Caco-2 (cell line): Measurements from ENCODE around the gene DAPK1. TPM values are rescaled to one million over a fixed set of nuclear protein-coding genes. Genes with fewer than 3 reads are reported as not detected.

Experiments
- BruUV-seq: library from RNA; stranded (reverse); fragments of 400-500 nt; replicated peaks from 2 replicates; lab custom pipeline; 2021; lab: Mats Ljungman, UMichigan
- CTCF ChIA-PET: fragments of 300-600 bp; sonication (Branson Sonifier 250); formaldehyde crosslinking; loops from one replicate; lab custom pipeline; 2022; ENCODE audit warnings: antibody characterized with exemption; lab: Charles Lee
- POLR2A ChIA-PET: fragments of 300-600 bp; sonication (Branson Sonifier 250); formaldehyde crosslinking; loops from one replicate; lab custom pipeline; 2022; ENCODE audit warnings: antibody characterized with exemption; lab: Charles Lee
- DNase-seq, 2 experiments: peaks; one replicate each; pipeline versions ENCODE4 v3.0.0 to v3.0.0-alpha.2; 2020 to 2022
- H3K27me3 ChIP-seq: replicated peaks from 2 replicates; pipeline ENCODE4 v1.6.0; 2011; ENCODE audit warnings: low read length; ENCODE audit not compliant: control insufficient read depth, insufficient read depth
- H3K36me3 ChIP-seq: 2 replicates; pipeline ENCODE4 v1.5.1; 2011; ENCODE audit warnings: low read length; ENCODE audit not compliant: control insufficient read depth, insufficient read depth
- H3K4me1 ChIP-seq: fragments of 250-450 bp; sonication (Bioruptor Pico); 2 replicates; pipeline ENCODE4 v1.5.1; 2020; ENCODE audit warnings: mild to moderate bottlenecking
- H3K4me3 ChIP-seq: 2 replicates; pipeline ENCODE4 v1.5.1; 2011; ENCODE audit warnings: low read depth, mild to moderate bottlenecking, control low read depth, low read length
- H3K9me3 ChIP-seq: fragments of 250-450 bp; sonication (Bioruptor Pico); 2 replicates; pipeline ENCODE4 v1.5.1; 2020; ENCODE audit warnings: mild to moderate bottlenecking, moderate library complexity
- H3K27ac Mint-ChIP-seq: one replicate; pipeline ENCODE4 v1.8.0; 2022; ENCODE audit warnings: mixed read lengths; ENCODE audit not compliant: unreplicated experiment
- H3K27me3 Mint-ChIP-seq: one replicate; pipeline ENCODE4 v1.8.0; 2022; ENCODE audit warnings: mixed read lengths; ENCODE audit not compliant: insufficient read depth, unreplicated experiment
- H3K36me3 Mint-ChIP-seq: one replicate; pipeline ENCODE4 v1.8.0; 2022; ENCODE audit warnings: mild to moderate bottlenecking, mixed read lengths; ENCODE audit not compliant: insufficient read depth, unreplicated experiment
- H3K4me1 Mint-ChIP-seq: one replicate; pipeline ENCODE4 v1.8.0; 2022; ENCODE audit warnings: low read depth, mixed read lengths; ENCODE audit not compliant: unreplicated experiment
- H3K4me3 Mint-ChIP-seq: one replicate; pipeline ENCODE4 v1.8.0; 2022; ENCODE audit warnings: mild to moderate bottlenecking, moderate library complexity, mixed read lengths; ENCODE audit not compliant: unreplicated experiment
- H3K9me3 Mint-ChIP-seq: one replicate; pipeline ENCODE4 v1.8.0; 2022; ENCODE audit warnings: mixed read lengths; ENCODE audit not compliant: unreplicated experiment
- CTCF ChIP-seq, 2 experiments: fragments of 200-600 bp in 1 of 2; IDR thresholded peaks; 1 replicate in 1 of 2; 2 replicates in 1 of 2; pipeline versions ENCODE4 v1.5.1 to v1.8.0; 2011 to 2022; ENCODE audit warnings: antibody characterized with exemption in 1 of 2, control low read depth in 1 of 2, inconsistent platforms in 1 of 2, low read depth in 1 of 2, low read length in 1 of 2, mild to moderate bottlenecking in 1 of 2, moderate library complexity in 1 of 2; ENCODE audit not compliant: insufficient read depth in 1 of 2, severe bottlenecking in 1 of 2, unreplicated experiment in 1 of 2
- intact Hi-C: fragments of 100-400 bp; cut with micrococcal nuclease; formaldehyde crosslinking; loops from one replicate; pipeline ENCODE4 v1.10.0; 2022; ENCODE audit not compliant: unreplicated experiment
- total RNA-seq: library from RNA; stranded (reverse); gene quantifications from 2 replicates; pipeline ENCODE4 v1.2.3, GENCODE V29; 2022

Gene DAPK1
- total RNA-seq, 1 experiment from 2014 or later: 79.2 TPM

- no peak for DNase-seq
- TF ChIP-seq CTCF (IDR thresholded peaks at IDR 0.05; ENCODE audit: insufficient read depth in 1 of 2, low read depth in 1 of 2, low read length in 1 of 2, severe bottlenecking in 1 of 2, unreplicated experiment in 1 of 2): no peak
- no peaks in the 10 kb centered on the region for H3K27me3 Mint-ChIP-seq
- no peaks in the 10 kb centered on the region; the same call in 1 of the 2 replicates for H3K4me1 ChIP-seq
- BruUV-seq: no TSS peak
- no peaks in the 10 kb centered on the region for H3K4me1 Mint-ChIP-seq
- no peaks in the 10 kb centered on the region for H3K27me3 ChIP-seq
- ChIA-PET POLR2A (no interaction called here), CTCF (no interaction called here)
- H3K4me3 ChIP-seq: no peak overlapping the region
- H3K9me3 ChIP-seq: no peaks in the 10 kb centered on the region
- no peak overlapping the region for H3K4me3 Mint-ChIP-seq
- intact Hi-C loops: loop anchor here (5.0 kb wide), 1 partner anchor 77 kb away; no protein-coding TSS in a partner anchor
- no peak overlapping the region for H3K27ac Mint-ChIP-seq
- peaks cover 8% of the 10 kb centered on the region for H3K36me3 Mint-ChIP-seq
- no peaks in the 10 kb centered on the region for H3K9me3 Mint-ChIP-seq
- no peaks in the 10 kb centered on the region for H3K36me3 ChIP-seq
Measured at GRCh38 chr9:87494970-87495471, 2.6 kb upstream of the DAPK1 start.

DNA sequence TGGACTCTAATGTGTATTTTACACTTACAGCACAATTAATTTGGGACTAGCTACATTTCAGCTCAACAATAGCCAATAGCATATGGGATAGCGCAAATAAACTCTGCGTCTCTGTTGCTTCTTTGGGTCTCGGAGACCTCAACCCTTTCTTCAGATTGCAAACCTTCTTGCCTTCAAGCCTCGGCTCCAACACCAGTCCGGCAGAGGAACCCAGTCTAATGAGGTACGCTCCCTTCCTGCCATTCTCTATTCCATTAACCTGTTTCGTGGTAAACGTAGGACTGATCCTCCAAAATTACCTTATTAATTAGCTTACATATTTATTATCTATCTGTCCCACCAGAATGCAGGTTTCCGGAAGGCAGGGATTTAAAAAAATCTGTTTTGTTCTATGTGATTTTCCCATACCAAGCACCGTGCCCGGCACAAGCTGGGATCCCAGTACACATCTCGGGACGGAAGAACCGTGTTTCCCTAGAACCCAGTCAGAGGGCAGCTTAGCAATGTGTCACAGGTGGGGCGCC, 525 bp upstream of the DAPK1 start:
- POLR2A ChIA-PET: interaction anchor here (1.1 kb wide), 1 partner anchor 101 kb away, joined by 7 read pairs; no protein-coding TSS in a partner anchor
- H3K9me3 Mint-ChIP-seq: no peaks in the 10 kb centered on the region
- H3K4me3 ChIP-seq: peak overlapping the region; percentile 70
- peak overlapping the region; percentile 78 for H3K4me3 Mint-ChIP-seq
- no peaks in the 10 kb centered on the region for H3K36me3 ChIP-seq
- CTCF ChIA-PET: interaction anchor here (1.1 kb wide), 1 partner anchor 159 kb away, joined by 7 read pairs; no protein-coding TSS in a partner anchor
- no peaks in the 10 kb centered on the region for H3K9me3 ChIP-seq
- H3K4me1 Mint-ChIP-seq: peaks cover 6% of the 10 kb centered on the region
- H3K36me3 Mint-ChIP-seq: peaks cover 19% of the 10 kb centered on the region
- no peak for DNase-seq
- no peaks in the 10 kb centered on the region for H3K27me3 Mint-ChIP-seq
- TF ChIP-seq CTCF (IDR thresholded peaks at IDR 0.05; ENCODE audit: insufficient read depth in 1 of 2, low read depth in 1 of 2, low read length in 1 of 2, severe bottlenecking in 1 of 2, unreplicated experiment in 1 of 2): no peak
- intact Hi-C loops: loop anchor here (5.0 kb wide), 1 partner anchor 75 kb away; no protein-coding TSS in a partner anchor
- peaks cover under 1% of the 10 kb centered on the region; the same call in 1 of the 2 replicates for H3K4me1 ChIP-seq
- no peak overlapping the region for H3K27ac Mint-ChIP-seq
- BruUV-seq: no TSS peak
- no peaks in the 10 kb centered on the region for H3K27me3 ChIP-seq

- H3K27me3 ChIP-seq: no peaks in the 10 kb centered on the region
- no peaks in the 10 kb centered on the region for H3K9me3 Mint-ChIP-seq
- no peaks in the 10 kb centered on the region for H3K36me3 ChIP-seq
- intact Hi-C loops: loop anchor here (1.0 to 5.0 kb wide), 4 partner anchors 74 to 161 kb away; no protein-coding TSS in a partner anchor
- peaks cover 13% of the 10 kb centered on the region for H3K4me1 Mint-ChIP-seq
- H3K9me3 ChIP-seq: no peaks in the 10 kb centered on the region
- ChIA-PET POLR2A (interaction anchor here (0.6 to 1.1 kb wide), 4 partner anchors 102 to 165 kb away, joined by 3 to 7 read pairs (median 4); no protein-coding TSS in a partner anchor), CTCF (interaction anchor here (1.0 to 1.1 kb wide), 2 partner anchors 126 to 160 kb away, joined by 3 to 7 read pairs; no protein-coding TSS in a partner anchor)
- peak overlapping the region; percentile 73 for H3K27ac Mint-ChIP-seq
- peak overlapping the region; percentile 70 for H3K4me3 ChIP-seq
- H3K27me3 Mint-ChIP-seq: no peaks in the 10 kb centered on the region
- TF ChIP-seq CTCF (IDR thresholded peaks at IDR 0.05; ENCODE audit: insufficient read depth in 1 of 2, low read depth in 1 of 2, low read length in 1 of 2, severe bottlenecking in 1 of 2, unreplicated experiment in 1 of 2): peak in 1 of 2 experiments; percentile 45
- H3K36me3 Mint-ChIP-seq: peaks cover 19% of the 10 kb centered on the region
- peak; percentile 62 to 71 for DNase-seq
- no TSS peak for BruUV-seq
- peaks cover 7% of the 10 kb centered on the region; the same call in 1 of the 2 replicates for H3K4me1 ChIP-seq
- peak overlapping the region; percentile 78 for H3K4me3 Mint-ChIP-seq
Measured at GRCh38 chr9:87498046-87498810, 561 bp downstream of the DAPK1 start.
